ENCODE results near the gene RNFT2. TPM values are rescaled to one million over a fixed set of nuclear protein-coding genes. Genes with fewer than 3 reads are reported as not detected.
A peak's percentile ranks its signal among the peaks of the same experiment; 100 is the strongest.

The RNFT2 gene
- total RNA-seq, 1 experiment from 2014 or later = 34.9 TPM

GRCh38 chr12:116701432-116701831 is 36.7 kb upstream of the RNFT2 start:
- no peaks in the 10 kb centered on the region for H4K20me1 ChIP-seq (ENCODE audit: insufficient read depth)
- CTCF ChIA-PET = interaction anchor here (1.4 kb wide), 1 partner anchor 254 kb away, joined by 5 read pairs; no protein-coding TSS in a partner anchor
- H3K27ac ChIP-seq (ENCODE audit: low read depth, low read length) = no peak overlapping the region
- no peak overlapping the region for H3K4me2 ChIP-seq (ENCODE audit: low read length)
- H3K9me2 ChIP-seq (ENCODE audit: insufficient read depth) = no peaks in the 10 kb centered on the region
- no peaks in the 10 kb centered on the region for H3K9me3 ChIP-seq (ENCODE audit: control insufficient read depth in 1 of 2, insufficient read depth in 1 of 2, low read depth in 1 of 2, low read length in 2 of 2)
- no peaks in the 10 kb centered on the region for H3K27me3 ChIP-seq (ENCODE audit: insufficient read depth, low read length)
- POLR2A ChIA-PET = no interaction called here
- no peak overlapping the region for H3K4me3 ChIP-seq (replicated peaks in 1 of 2; ENCODE audit: low read depth in 1 of 2, low read length in 2 of 2)
- H3K4me1 ChIP-seq (ENCODE audit: control insufficient read depth in 1 of 2, insufficient read depth in 2 of 2, low read length in 2 of 2) = peaks cover 0 to 4% of the 10 kb centered on the region in 2 experiments; a peak in 1 of 4 replicates
- H2AFZ ChIP-seq (ENCODE audit: low read depth, low read length, poor library complexity, severe bottlenecking) = no peak overlapping the region
- RAD21 ChIA-PET (ENCODE audit: low non-redundant PET in 1 of 2, low total read pairs in 2 of 2, uncharacterized antibody in 2 of 2, unreplicated experiment in 2 of 2) = no interaction called here
- DNase-seq (ENCODE audit: low read depth, low spot score) (no peak), ATAC-seq (no peak)
- no TSS peak for BruUV-seq (replicated peaks)
- intact Hi-C loops (cut with micrococcal nuclease) = loop anchor here (10.0 kb wide), 1 partner anchor 453 kb away; no protein-coding TSS in a partner anchor
- no peaks in the 10 kb centered on the region for H3K79me2 ChIP-seq (ENCODE audit: insufficient read depth, low read length)
- H3K36me3 ChIP-seq (ENCODE audit: control insufficient read depth in 1 of 2, insufficient read depth in 2 of 2, low read length in 2 of 2) = no peaks in the 10 kb centered on the region
- H3K9ac ChIP-seq (ENCODE audit: low read length) = no peak overlapping the region
- TF ChIP-seq SP1 (IDR thresholded peaks at IDR 0.05; ENCODE audit: low read depth) = no peak

GRCh38 chr12:116703214-116703795 is 34.8 kb upstream of the RNFT2 start:
- no peaks in the 10 kb centered on the region for H3K36me3 ChIP-seq (ENCODE audit: control insufficient read depth in 1 of 2, insufficient read depth in 2 of 2, low read length in 2 of 2)
- no peaks in the 10 kb centered on the region for H3K79me2 ChIP-seq (ENCODE audit: insufficient read depth, low read length)
- H3K4me2 ChIP-seq (ENCODE audit: low read length) = no peak overlapping the region
- H3K9ac ChIP-seq (ENCODE audit: low read length) = no peak overlapping the region
- ChIA-PET POLR2A (no interaction called here), CTCF (interaction anchor here (0.6 to 1.7 kb wide), 10 partner anchors 16 to 562 kb away, joined by 3 to 15 read pairs (median 4); no protein-coding TSS in a partner anchor), RAD21 (ENCODE audit: low non-redundant PET in 1 of 2, low total read pairs in 2 of 2, uncharacterized antibody in 2 of 2, unreplicated experiment in 2 of 2) (interaction anchor here in 1 of 2 experiments (0.6 kb wide), 1 partner anchor 39 kb away, joined by 5 read pairs; no protein-coding TSS in a partner anchor)
- H3K4me3 ChIP-seq (replicated peaks in 1 of 2; ENCODE audit: low read depth in 1 of 2, low read length in 2 of 2) = no peak overlapping the region
- intact Hi-C loops (cut with micrococcal nuclease) = loop anchor here (1.0 to 10.0 kb wide), 5 partner anchors 179 to 451 kb away; no protein-coding TSS in a partner anchor
- DNase-seq (ENCODE audit: low read depth, low spot score) = peak; percentile 51
- no peaks in the 10 kb centered on the region for H4K20me1 ChIP-seq (ENCODE audit: insufficient read depth)
- no peaks in the 10 kb centered on the region for H3K27me3 ChIP-seq (ENCODE audit: insufficient read depth, low read length)
- BruUV-seq (replicated peaks) = no TSS peak
- no peaks in the 10 kb centered on the region for H3K9me3 ChIP-seq (ENCODE audit: control insufficient read depth in 1 of 2, insufficient read depth in 1 of 2, low read depth in 1 of 2, low read length in 2 of 2)
- TF ChIP-seq ZBTB33 (IDR thresholded peaks at IDR 0.05; ENCODE audit: extremely low read depth, insufficient replicate concordance, low read length) (no peak), ZNF274 (IDR thresholded peaks at IDR 0.05; ENCODE audit: low read depth, low read length) (no peak), ELF1 (IDR thresholded peaks at IDR 0.05; ENCODE audit: borderline replicate concordance, low read depth) (no peak), FOSL1 (IDR thresholded peaks at IDR 0.05; ENCODE audit: low read depth) (no peak), EGR1 (IDR thresholded peaks at IDR 0.05; ENCODE audit: low read depth) (no peak), RAD21 (IDR thresholded peaks at IDR 0.05; ENCODE audit: low read depth) (peak; percentile 95), POLR2A (IDR thresholded peaks at IDR 0.05; ENCODE audit: borderline replicate concordance, extremely low read depth, insufficient read depth, insufficient read length) (no peak), CTCF (IDR thresholded peaks at IDR 0.05 in 2 of 3, conservative IDR thresholded peaks at IDR 0.05 in 1 of 3; ENCODE audit: borderline replicate concordance in 1 of 3, insufficient read depth in 1 of 3, low read depth in 2 of 3, low read length in 2 of 3) (peak; percentile 87 to 90 (median 87))
- H3K9me2 ChIP-seq (ENCODE audit: insufficient read depth) = no peaks in the 10 kb centered on the region
- H3K4me1 ChIP-seq (ENCODE audit: control insufficient read depth in 1 of 2, insufficient read depth in 2 of 2, low read length in 2 of 2) = peaks cover 0 to 4% of the 10 kb centered on the region in 2 experiments; a peak in 1 of 4 replicates
- peak; percentile 93 for ATAC-seq
- no peak overlapping the region for H3K27ac ChIP-seq (ENCODE audit: low read depth, low read length)
- H2AFZ ChIP-seq (ENCODE audit: low read depth, low read length, poor library complexity, severe bottlenecking) = peak overlapping the region; percentile 65

Measured in HCT116 (cell line).